HG03039 (cell line): ENCODE data around the gene ELL.

Experiments used
- ATAC-seq: cut with Tn5 transposase; IDR thresholded peaks from one replicate; pipeline ENCODE4 v1.9.1; 2021; ENCODE audit warnings: mild to moderate bottlenecking, moderate library complexity; ENCODE audit not compliant: unreplicated experiment

ELL gene

DNA sequence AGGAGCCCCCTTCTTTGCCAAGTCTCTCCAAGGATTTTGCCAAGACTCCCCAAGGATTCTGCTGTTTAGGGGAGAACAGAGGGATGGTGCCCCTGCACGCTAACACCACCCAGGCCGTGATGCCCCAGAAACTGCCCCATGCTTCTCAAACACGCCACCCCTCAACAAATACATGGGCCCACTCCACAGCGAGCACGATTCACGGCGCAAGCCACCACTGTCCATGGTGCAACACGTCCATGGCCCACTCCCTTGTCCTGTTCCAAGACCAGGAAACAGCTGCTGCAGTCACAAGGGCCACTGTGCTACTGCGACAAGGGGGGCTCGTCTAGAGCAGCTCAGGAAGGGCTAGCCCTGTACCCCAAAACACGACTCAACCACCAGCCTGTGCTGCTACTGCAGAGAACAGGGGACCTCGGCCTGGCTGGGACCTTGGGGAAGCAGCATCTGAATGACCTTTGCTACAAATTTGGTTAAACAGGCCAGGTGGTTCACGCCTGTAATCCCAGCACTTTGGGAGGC, 47.4 kb downstream of the ELL start:
- no peak for ATAC-seq

- no peak for ATAC-seq
Observed at GRCh38 chr19:18473706-18474087, 48.2 kb downstream of the ELL start.

- ATAC-seq = no peak
Observed at GRCh38 chr19:18473003-18473705, 48.7 kb downstream of the ELL start.

DNA sequence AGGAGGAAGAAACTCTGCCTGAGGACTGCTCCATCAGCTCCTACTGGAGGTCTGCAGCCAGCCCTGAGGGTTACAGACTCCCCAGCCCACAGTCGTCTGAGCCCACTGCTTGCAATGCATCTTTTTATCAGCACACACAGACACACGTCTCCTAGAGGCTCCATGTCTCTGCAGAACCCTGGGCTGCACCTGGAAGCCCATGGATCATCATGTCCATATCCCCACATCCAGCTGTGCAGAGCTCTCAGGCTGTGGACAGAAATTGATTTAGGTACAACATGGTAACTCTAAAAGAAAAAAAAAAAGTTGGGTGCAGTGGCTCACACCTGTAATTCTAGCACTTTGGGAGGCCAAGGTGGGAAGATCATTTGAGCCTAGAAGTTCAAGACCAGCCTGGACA, 51.1 kb downstream of the ELL start:
- ATAC-seq = no peak

GRCh38 chr19:18469069-18469846, 52.6 kb downstream of the ELL start:
- ATAC-seq = no peak

GRCh38 chr19:18468517-18468916, 53.4 kb downstream of the ELL start:
- ATAC-seq = no peak

DNA sequence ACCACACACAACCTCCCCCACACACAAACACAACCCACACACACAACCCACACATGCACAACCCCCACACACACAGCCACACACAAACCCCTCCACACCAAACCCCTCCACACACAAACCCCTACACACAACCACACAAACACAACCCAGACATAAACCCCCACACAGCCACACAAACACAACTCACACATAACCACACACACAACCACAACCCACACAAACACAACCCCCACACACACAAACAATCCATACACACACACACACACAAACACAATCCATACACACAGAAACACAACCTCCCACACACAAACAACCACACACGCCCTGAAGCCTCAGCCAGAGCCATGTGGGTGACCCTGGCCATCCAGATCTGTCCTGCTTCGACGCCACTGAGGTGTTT, 53.9 kb downstream of the ELL start:
- ATAC-seq = no peak

GRCh38 chr19:18466354-18466753, 55.5 kb downstream of the ELL start:
- ATAC-seq = no peak

DNA sequence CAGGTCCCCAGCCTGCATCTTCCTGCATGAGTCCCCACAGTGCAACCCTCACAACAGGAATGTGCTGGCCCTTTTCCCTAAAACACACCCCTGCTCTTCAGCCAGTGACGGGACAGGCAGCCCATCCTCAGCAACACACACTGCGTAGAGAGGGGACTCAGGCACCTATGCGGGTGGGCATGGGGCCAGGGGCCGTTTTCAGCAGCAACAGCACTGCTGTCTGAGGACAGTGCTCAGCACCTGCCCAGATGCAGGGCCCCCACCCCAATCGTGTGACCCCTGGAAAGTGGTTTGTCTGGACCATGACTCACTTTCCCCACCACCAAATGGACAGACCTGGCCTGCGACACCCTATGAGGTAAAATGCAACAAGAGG, 55.9 kb downstream of the ELL start:
- no peak for ATAC-seq

DNA sequence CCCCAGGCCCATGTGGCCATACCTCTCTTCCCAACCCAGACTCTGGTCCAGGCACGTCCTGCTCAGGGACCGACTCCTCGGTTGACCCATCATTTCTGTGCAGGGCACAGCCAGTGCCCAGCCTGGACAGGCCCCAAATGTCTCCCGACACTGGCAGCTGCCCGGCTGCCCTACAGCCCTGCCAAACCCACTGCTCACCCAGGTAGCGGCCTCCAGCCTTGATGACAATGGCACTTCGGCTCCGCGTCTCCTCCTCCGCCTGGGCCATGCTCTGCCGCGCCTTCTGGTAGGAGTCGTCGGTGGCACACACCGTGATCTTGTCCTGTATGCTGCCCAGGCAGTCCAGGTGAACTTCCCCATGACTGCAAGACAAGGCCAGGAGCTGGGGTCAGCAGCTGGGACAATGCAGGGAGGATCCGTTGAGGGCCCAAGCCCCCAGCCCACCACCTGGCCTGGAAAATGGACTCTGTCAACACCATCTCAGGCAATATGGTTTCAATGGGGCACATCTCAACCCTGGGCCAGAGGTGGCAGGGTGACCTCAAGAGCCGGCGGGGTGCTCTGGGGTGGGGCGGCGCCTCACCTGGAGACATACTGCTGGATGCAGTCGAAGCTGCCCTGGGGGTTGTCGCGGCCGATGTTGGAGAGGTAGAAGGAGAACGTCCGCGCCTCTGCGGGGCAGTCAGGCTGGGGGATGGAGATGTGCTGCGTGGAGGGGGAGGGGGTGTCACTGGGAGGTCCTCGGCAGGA, 56.5 kb downstream of the ELL start:
- ATAC-seq = no peak

GRCh38 chr19:18464646-18465045, 57.2 kb downstream of the ELL start:
- ATAC-seq = no peak

DNA sequence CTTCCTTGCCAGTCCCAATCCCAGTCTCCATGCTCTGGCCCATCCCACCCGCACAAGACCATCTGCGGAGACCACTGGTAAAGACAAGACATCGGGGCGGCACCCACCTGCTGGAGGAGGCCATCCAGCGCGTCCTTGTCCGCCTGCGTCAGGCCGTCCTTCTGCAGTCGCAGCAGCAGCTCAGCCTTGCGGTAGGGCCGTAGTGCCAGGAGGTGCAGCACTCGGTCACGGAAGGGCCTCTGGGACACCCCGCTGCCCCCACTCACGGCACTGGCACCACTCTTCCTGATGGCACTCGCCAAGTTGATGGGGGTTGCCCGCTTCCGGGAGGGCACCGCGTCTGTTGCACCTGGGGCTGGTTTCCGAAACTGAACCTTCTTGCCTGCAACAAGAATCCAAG, 60.4 kb downstream of the ELL start:
- ATAC-seq = no peak

DNA sequence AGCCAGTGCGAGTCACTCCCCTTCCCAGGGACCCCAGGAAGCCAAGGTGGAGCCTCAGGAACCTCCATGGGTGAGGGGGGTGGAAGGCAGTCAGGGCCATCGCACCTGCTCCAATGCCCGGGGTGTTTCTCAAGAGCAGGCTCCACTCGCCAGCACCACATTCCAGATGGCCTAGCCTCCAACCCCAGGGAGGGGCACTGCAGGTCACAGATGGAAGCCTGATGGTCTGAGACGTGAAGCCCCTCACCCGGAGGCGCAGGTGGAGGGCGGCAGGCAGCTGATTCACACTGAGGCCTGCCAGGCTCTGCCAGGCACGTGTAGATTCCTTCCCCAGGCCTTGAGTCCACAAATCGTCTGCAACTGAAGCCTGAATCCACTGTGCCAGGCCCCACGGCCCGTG, 61.0 kb downstream of the ELL start:
- ATAC-seq = no peak

DNA sequence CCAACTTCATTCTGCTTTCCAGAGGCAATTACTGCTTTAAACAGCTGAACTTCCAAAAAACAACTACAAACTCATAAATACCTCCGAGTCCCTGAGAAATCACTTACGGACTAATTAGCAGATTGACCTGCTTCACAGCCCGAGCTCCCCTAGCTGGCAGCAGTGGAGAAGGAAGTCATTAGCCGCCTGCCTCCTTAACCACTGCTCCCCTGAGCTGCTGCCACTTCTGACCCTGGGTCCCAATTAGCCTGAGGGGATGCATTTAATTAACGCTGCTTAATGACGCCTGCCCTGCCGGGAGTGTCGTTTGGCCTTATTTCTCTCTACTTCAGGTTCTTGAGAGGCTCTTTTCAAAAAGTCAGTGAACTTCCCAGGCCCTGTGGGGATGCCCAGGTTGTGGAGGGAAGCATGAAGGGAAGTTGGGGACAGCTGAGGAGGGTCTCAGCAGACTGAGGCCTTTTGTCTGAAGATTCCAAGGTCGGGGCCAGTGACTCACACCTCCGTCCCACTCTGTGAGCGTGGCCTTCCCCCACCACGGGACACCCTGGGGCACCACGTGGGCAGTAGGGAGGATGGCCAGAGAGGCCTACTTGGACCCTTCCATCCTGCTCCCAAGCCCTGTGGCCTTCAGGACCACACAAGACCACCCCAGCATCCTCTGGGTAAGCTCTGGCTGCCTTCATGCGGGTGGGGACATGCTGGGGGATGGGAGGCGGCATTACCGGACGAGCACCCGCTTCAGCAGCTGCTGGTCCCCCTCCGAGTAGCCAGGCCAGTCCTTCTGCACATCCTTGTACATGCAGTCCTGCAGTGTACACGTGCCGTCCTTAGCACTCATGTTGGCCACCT, 64.2 kb downstream of the ELL start:
- ATAC-seq = no peak

DNA sequence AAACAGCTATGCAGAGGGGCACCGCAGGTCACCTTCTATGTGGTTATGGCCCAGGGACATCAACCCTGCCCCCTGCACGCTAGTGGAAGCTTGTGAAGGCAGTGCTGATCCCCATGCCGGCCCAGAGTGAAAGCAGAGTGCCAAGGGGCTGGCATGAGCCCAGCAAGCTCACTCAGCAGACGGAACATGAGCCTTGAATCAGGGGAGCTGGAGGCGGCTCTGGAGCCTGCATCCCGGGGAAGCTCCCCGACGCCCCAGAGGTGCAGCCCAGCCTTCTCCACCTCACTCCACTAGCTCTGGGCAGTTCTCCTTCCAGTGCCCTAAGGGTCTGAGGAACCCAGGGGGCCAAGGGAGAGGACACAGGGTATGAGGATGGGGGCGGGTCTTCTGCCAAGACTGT, 64.9 kb downstream of the ELL start:
- ATAC-seq = no peak

GRCh38 chr19:18456279-18456678, 65.6 kb downstream of the ELL start:
- ATAC-seq = no peak

- ATAC-seq = no peak
Observed at GRCh38 chr19:18453269-18454024, 68.4 kb downstream of the ELL start.

- ATAC-seq = no peak
Observed at GRCh38 chr19:18452386-18452785, 69.5 kb downstream of the ELL start.

- ATAC-seq = no peak
Observed at GRCh38 chr19:18450931-18451836, 70.7 kb downstream of the ELL start.
